ENCODE results near the gene UBE2L5. TPM values are rescaled to one million over a fixed set of nuclear protein-coding genes. Genes with fewer than 3 reads are reported as not detected.

UBE2L5 gene
- total RNA-seq, 1 donor from 2014 or later: not detected

DNA sequence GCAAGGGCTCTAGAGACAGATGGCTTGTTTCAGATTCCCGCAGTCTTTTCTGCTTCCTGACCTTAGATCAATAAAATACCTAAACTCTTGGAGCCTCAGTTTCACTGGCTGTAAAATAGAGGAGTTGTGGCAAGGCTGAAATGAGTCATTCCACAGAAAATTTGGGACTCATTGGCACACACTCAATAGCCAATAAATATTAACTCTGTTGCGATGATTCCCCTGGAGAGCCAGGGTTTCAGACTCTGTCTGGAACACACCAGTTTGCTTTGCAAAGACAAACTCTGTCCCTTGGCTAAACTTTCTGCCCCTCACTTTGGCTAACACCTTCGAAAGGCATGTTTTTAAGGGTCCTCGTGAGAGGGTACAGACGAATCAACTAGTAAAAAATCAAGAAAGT is 18.1 kb upstream of the UBE2L5 start:
- DNase-seq (ENCODE audit: low read depth): no peak

DNA sequence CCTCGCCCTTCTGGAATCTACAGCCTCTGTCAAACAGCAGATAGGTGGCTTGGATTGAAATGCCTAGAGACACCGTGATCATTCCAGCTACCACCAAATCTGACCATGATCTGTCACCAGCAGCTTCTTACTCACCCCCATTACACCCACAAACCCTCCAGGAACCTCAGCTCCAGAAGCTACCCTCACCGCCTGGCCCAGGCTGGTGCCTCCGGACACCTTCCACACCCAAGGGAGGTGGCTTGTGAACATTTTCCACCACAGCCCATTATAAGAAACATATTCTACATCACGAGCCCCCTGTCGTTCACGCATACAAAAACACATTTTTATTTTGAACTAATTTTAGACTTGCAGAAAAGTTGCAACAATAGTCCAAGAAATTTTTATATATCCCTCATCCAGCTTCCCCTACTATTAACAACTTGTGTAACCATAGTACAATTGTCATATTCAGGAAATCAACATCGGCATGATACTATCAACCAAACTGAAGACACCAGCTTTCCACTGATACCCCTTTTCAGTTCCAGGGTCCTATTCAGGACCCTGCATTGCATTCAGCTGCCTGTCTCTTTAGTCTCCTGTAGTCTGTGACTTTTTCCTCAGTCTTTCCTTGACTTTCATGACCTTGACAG is 15.4 kb upstream of the UBE2L5 start:
- DNase-seq (ENCODE audit: low read depth): no peak

DNA sequence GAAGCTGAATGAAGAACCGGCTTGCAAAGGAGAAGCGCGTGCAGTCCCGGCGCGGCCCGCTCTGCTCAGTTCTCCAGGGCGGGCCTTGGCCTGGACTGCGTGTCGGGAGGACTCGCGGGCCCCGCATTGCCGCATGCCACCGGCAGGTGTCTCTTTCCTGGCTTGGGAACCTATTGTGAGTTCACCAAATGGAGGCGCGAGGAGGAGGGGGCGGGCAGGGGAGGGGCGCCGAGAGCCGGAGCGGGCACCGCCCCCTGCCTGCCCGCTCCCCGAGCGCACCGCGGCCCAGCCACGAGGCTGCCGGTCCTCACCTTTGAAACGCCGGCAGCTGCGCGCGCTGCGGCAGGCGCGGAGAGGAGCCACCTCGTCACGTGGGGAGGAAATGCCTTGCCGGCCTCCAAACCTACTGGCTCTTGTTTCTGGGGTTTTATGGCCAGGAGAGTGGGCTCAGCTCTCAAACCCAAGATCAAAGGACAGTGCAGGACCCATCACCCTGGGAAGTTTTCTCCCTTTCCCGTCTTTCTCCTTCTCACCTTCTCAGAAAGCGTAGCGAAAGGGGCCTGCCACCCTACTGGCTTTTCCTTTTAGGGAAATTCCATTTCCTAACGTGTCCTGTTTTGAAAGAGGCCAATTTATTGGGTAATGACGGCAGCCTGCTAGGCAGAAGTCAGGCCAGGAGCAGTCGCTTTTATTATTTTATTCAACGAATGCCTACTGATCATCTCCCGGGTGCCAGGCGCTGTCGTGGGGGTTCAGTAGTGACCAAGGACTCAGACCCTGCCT is 13.8 kb upstream of the UBE2L5 start:
- DNase-seq (ENCODE audit: low read depth): peak; percentile 87

DNA sequence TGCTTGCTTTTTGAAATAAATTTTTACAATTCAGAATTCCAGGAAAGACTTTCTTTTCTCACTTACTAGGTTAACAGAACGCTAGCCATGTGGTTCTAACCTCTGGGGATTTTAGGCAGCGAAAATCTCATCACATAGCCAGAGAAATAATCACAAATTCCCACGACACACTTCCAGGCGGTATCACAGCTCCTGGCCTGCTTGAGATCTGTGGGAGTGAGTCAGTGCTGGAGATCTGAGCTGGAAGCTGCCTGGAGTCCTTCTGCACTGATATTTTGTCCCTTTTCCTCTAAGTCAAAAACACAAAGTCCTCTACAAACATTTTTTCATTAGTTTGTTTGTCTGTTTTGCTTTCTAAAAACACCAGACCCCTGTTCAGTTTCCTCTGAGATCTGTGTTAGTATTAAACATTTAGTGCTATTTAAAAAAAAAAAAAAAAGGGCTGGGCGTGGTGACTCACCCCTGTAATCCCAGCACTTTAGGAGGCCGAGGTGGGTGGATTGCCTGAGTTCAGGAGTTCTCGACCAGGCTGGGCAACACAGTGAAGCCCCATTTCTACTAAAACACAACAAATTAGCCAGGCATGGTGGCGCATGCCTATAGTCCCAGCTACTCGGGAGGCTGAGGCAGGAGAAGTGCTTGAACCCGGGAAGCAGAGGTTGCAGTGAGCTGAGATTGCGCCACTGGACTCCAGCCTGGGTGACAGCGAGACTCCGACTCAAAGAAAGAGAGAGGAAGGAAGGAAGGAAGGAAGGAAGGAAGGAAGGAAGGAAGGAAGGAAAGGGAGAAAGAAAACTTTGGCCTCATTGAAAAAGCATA is 12.2 kb upstream of the UBE2L5 start:
- peak; percentile 61 for DNase-seq (ENCODE audit: low read depth)

DNA sequence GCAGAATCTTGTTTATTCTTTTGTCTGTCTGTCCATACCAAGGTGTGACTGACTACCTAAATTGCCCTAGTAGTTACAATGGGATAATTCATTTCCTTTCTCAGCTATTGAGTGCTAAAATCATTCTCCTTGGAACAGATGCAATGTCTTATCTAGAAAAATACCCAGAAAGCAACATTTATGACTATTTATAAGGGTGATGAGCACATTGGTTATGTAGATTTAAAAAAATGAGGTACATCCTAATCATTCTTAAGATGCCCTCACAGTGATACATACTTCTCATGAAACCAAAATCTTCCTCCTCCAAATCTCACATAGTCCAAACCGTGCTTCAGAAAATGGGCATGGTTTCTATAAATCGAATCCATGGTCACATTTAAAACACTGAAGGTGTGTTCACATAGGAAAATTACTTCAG is 11.6 kb upstream of the UBE2L5 start:
- no peak for DNase-seq (ENCODE audit: low read depth)

DNA sequence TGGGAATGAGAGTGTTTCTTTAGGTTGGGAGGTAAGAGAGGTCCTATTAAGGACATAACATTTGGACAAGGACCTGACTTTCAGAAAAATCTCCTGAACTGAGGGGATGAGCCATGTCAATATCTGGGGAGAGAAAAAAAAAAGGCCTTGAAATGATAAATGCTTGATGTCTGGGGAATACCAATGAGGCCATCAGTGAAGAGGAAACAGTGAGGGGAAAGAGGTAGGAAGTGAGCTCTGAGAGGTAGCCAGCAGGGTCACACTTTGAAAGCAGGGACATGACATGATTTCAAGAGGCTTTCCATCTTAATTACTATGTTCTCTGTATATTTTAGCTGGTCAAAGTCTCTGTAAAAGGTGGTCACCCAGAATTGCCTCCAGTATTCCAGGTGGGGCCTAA is 9.9 kb upstream of the UBE2L5 start:
- DNase-seq (ENCODE audit: low read depth): no peak

DNA sequence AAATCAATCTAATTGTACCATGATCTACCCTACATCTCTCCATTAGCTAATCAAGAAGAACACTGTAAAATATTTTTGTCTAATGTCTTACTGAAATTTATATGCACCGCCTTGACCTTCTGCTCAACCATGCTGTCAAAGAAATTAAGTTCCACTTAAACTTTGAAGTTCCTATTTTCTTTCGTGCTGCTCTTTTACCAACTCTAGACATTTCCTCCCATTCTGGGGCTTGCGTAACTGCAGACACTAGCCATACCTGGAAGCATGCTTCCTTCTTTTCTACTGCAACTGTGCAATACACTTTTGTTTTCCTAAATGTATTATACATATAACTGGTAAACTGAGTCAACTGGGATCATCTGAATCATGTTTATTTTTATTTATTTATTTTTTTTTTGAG is 8.5 kb upstream of the UBE2L5 start:
- no peak for DNase-seq (ENCODE audit: low read depth)

DNA sequence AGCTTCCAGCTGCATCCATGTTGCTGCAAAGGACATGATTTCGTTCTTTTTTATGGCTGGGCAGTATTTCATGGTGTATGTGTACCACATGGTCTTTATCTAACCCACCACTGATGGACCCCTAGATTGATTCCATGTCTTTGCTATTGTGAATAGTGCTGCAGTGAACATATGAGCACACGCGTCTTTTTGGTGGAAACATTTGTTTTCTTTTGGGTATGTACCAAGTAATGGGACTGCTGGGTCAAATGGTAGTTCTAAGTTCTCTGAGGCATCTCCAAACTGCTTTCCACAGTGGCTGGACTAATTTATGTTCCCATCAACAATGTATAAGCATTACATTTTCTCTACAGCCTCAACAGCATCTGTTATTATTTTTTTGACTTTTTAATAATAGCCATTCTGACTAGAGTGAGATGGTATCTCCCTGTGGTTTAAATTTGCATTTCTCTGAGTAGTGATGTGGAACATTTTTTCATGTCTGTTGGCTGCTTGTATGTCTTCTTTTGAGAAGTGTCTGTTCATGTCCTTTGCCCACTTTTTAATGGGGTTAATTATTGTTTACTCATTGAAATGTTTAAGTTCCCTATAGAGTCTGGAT is 6.8 kb upstream of the UBE2L5 start:
- DNase-seq (ENCODE audit: low read depth): no peak

DNA sequence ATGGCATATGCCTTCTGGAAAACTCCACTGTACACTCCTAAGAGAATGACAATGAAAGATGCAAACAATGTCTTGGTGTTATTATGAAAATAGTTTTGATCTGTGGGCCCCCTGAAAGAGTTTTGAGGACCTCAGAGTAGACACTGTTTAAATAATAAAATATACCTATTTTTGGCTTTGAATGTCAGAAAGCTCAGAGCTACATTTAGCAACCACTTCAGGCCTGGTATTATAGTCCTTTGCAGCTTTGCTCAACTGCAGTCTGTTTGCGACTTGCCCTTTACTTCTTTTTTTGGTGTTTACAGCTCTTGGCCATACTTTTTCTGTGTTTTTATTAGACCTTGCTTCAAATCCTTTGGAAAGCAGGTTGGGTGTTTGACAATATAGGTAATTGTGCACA is 5.8 kb upstream of the UBE2L5 start:
- DNase-seq (ENCODE audit: low read depth): no peak

DNA sequence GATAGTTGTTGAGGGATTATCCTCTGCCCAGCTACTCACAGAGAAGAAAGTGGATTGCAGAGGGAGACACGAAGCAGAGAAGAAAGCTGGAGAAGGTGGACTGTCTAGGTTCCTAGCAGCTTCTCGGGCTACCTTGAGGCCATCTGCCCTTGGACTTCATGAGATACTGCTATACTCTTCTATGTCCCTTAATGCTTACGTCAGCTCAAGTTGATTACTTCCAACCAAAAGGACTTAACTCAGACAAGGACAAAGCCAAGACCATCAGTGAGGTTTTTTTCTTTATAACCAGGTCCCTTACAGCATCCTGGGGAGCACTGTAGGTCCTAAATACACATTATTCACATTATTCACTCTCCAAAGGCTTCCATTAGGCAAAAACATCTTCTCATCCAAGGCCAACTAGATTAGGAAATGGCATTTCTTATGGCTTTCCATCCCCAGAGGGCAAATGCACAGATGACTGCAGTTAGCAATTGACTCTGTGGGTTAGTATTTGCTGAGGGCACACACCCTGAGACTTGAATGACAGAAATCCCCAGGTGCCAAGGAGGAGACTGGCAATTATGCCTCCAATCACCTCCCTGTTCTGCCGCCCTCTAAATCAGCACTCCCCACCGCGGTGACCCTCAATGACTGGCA is 4.1 kb upstream of the UBE2L5 start:
- DNase-seq (ENCODE audit: low read depth): no peak

DNA sequence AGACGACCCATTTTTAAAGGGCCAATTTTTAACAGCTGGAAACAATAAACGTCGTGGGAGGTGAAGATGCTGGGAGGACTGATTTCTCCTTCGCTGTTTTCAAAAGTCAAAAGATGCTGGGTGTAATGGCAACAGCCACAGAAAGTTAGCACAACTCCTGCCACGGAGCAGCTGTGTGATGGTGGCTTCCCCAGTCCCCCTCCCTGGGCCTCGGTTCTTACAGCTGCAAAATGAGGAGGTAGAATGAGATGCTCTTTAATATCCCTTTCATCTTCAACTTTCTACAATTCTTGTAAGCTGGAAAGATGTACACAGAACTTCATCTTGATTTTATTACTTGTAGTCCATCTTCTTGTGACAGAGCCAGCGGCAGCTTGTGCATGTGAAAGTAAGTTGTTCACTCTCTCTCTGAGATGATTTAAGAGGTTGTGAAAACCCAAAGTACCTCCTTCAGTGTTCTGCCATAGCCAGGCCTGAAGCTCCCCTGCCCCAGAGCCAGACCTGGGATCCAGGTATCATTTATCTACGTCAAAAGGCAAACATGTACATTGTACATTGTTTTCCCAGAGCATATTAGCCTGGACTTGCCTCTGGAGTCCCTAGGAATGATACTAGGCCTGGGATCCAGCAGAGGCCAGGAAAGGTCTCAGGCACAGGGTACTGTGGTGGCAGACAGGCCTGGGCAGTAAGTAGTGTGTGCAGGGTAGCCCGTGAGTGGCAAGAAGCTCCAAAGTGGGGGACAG is 3.4 kb upstream of the UBE2L5 start:
- DNase-seq (ENCODE audit: low read depth): no peak

DNA sequence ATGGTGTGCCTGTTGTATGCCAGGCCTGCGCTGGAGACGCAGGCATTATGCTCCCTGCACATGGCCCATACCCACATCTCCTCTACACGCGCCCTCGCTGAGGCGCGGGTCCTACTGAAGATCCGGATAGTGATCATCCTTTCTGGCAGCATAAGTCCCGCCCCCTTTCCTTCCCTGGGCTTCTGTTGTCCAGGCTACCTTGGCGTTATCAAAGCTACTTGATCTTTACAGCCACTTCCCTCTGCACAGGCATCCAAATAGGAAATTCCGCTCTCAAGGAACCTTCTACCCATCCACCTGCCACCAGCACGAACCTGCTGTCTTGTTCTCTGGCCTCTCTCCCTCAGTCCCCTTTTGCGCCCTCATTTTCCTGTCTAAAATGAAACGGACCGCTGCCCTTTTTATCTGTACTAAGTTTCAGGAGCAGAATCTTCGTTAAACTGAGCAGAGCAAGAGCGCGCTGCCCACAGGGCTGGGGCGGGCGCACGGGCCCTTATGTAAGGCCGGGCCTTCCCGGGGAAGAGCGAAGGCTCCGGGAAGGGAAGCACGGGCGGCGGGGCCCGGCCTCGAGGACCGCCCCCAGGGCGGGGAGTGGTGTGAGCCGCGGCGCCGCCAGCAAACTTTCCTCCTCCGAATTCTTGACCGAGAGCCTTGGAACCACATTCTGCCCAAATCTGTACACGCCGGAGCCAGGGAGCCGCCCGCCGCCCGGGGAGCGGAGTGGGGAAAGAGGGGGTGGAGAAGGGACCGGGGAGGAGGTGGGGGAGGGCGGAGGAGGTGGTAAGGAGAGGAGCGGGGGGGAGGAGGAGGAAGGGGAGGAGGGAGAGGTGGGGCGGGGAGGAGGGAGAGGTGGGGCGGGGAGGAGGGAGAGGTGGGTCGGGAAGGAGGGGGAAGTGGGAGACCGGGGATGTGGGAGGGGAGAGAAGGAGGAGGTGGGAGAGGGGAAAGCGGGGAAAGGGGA is 920 bp upstream of the UBE2L5 start:
- DNase-seq (ENCODE audit: low read depth): peak; percentile 87

DNA sequence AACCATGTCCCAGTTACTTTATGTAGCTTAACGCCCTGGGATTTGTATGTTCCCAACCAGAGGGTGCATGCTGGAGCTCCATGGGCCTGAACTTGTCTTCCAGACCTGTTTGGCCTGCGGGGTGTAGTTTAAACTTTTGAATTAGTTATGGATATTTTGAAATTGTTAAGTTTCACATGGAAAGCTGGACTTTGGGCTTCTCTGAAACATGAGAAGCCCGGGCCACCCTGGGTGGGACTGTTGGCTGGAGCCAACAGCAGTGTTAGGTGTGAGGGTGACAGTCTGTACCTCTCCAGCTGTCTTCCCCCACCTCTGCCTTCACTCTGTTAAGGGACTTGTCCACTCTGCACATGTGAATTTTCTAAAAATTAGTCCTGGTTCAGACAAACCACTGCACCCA is 1.6 kb downstream of the UBE2L5 start:
- no peak for DNase-seq (ENCODE audit: low read depth)

DNA sequence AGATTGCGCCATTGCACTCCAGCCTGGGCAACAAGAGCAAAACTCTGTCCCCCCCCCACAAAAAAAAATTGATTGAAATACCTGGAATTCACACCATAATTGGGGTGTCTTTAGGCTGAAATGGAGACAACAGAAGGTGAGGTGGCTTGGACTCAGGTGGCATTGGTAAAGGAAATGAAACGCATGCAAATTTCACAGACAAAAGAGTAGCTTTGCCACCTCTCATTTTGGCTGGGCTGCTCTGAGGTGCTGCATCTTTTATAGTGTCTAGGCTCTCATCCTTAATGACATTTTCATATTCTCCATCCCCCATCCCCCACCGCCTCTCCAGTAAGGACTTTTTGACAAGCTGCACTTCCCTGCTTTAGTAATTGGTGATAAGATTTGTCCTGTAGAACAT is 6.9 kb downstream of the UBE2L5 start:
- no peak for DNase-seq (ENCODE audit: low read depth)

DNA sequence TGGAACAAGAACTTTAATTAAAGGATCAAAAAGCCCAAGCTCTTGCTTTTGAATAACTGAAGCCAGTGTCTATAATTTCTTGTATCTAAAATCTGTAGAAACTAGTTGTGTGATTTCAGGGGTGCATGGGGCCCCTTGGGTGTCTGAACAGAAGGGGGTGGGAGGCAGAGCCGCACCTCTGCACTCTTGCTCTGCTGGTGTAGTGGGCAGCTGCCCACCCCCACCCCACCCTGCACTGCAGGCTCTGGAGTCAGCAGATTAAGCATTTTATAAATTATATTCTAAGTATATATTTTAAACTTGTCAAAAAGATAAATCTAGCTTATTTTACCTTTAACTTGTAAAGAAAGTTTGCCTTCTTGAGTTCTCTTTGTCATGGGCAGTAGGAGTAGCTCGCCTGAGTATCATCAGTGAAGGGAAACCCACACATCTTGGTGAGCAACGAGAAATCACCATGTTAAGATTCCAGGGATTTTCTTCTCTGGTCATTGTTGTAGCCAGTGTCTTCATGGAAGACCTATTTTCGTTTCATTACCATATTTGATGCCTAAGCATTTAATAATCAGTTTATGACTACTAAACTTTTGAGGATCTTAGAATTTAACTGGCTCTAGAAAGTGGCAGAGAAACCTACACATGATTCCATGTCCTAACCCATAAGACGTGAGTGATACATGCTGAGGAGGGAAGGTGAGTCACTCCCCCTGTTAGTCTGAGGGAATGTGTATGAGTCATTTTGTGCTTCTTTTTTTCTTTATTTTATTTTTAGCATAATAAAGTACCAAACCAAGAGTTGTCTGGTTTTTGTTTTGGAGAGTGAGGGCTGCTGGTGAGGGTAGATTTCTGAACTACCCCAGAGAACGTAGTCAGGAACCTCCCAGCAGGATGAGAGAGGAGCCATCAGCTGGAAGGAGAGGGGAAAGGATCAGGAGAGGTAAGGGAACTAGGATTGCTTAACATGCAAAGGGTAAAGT is 7.7 kb downstream of the UBE2L5 start:
- peak; percentile 75 for DNase-seq (ENCODE audit: low read depth)

DNA sequence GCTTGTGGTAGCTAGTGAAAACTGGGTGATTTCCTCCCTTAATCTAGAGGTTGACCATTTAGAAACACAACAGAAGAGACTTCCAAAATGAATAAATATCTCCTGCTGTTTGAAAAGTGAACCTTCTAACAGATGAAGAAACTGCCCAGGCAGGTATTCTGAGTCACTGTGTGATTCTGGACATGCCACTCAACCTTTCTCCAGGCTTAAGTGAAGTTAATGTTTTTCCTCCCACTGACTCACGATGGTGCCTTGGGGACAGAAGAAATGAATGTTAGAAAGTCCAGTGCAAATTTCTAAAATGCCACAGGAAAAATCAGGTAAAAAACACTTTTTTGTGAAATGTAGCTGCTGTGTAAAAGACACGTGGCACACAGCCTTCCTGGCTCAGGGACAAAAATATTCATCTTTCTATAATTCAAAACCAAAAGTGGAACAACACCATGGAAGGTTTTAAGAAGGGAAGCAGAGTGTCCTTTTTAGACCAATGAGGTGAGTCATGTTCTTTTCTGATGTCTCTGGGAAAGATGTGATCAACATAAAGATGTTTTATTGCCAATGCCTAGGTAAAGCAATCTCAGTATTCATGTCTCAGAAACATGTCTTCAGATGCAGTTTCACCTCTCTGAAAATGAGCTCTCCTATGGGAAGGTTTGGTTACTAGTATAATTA is 9.1 kb downstream of the UBE2L5 start:
- DNase-seq (ENCODE audit: low read depth): no peak

DNA sequence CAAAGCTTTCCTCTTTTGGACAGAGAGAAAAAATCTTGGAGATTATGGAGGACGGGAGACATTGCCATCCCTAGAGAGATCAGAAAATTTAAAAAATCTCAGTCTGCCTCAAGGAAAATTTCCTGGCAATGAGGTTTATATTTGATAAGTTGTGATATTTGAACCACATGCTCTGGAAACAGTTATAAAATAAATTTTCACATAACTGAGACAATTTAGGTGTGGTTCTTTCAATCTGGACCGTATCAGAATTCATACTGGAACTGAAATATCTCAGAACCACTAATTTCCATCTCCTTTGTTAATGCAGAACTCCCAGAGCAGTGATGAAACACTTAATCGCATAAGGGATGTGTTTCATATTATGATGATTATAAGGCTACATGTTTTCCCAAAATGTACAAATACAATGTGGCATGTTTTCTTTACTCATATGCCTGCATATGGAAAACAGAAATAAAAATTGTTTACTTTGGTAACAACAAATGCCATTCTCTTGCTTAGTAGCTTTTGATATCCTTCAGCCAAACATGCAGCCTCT is 13.7 kb downstream of the UBE2L5 start:
- DNase-seq (ENCODE audit: low read depth): no peak

Data from myocyte (in vitro differentiated cells).